GM23248 (cell line): ENCODE data around the gene ADAM12.

Experiments used
- EZH2 ChIP-seq: fragments of 200-600 bp; sonication (generic); IDR thresholded peaks from 2 replicates; pipeline ENCODE4 v1.6.1; 2018; ENCODE audit warnings: antibody characterized with exemption, mild to moderate bottlenecking; ENCODE audit not compliant: insufficient read depth, poor library complexity, severe bottlenecking
- EZH2phosphoT487 ChIP-seq: fragments of 200-600 bp; sonication (generic); IDR thresholded peaks from 2 replicates; pipeline ENCODE4 v1.6.1; 2018; ENCODE audit warnings: antibody characterized with exemption, moderate library complexity, mild to moderate bottlenecking, low read depth; ENCODE audit not compliant: insufficient read depth

DNA sequence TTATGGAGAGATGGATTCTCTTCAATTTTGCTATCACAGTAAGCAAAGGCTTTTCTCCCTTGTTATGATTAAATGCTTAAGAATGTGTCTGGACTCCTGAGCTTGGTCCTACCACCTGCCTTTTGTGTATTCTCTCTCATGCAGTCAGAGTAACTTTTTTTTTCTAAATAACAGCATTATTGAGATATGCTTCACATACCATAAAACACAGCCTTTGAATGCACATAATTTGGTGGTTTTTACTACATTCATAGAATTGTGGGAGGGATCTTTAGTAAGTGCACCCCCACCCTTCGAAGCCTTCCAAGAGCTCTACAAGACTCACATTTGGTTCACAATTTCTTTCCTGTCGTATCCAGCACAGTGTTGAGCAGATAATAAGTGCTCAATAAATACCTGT is 175.5 kb downstream of the ADAM12 start:
- no peak for TF ChIP-seq EZH2
- TF ChIP-seq EZH2phosphoT487 = no peak
